Stimulated activated CD8-positive, alpha-beta memory T cell treated with anti-CD3 and anti-CD28 coated beads, Interleukin-15, amount 100 ng/mL, for 4 hours (primary cell): ENCODE data around the gene NFS1.
"Not testable (repeated sequence)": the region's sequence is repeated elsewhere in the genome, so short reads cannot be mapped to it uniquely, and the experiment has no call there.

Source experiments
- DNase-seq, 2 donors: peaks; one replicate each; pipeline ENCODE4 v3.0.0-alpha.2; 2020; ENCODE audit warnings: low read depth in 2 of 2

NFS1 gene

DNA sequence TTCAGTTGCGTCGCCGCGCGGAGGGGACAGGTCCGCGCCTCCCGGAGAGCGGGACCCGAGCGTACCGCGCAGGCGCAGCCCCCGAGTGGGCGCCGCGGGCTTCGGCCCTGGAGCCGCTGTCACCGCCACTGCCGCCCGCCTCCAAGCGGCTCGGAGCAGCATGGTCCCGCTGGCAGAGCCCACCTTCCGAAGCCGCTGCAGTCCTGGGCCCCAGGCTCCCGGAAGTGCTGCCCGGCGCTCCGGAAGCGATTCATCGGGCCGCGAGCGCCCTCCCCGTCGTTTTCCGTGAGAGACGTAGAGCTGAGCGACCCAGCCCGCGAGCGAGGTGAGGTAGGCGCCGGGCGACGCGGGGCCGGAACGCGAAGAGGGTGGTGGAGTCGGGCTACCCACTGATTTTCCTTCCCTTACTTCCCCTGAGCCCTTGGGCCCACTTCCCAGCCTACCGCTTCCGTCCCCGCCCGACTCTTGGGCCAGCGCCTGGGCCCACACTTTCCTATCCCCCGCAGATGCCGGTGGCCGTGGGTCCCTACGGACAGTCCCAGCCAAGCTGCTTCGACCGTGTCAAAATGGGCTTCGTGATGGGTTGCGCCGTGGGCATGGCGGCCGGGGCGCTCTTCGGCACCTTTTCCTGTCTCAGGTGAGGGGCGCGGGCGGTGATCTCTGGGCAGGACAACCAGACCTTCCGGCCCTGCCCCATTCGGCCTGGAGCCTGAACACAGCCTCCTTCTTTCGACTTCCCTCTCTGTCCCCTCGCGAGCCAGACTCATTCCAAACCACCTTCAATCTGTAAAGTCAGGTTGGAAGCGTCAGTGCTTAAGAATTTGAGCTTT lies at the start of gene NFS1, which contains the start of gene ROMO1:
TSS of gene NFS1 (minus strand) at position 226 of the 830 bp plus-strand sequence. CDS start at position 162, 64 bp downstream.
TSS of gene ROMO1 (plus strand) at position 279 of the 830 bp plus-strand sequence. CDS start at position 507, 228 bp downstream.
- peak; percentile 63 to 71 for DNase-seq

DNA sequence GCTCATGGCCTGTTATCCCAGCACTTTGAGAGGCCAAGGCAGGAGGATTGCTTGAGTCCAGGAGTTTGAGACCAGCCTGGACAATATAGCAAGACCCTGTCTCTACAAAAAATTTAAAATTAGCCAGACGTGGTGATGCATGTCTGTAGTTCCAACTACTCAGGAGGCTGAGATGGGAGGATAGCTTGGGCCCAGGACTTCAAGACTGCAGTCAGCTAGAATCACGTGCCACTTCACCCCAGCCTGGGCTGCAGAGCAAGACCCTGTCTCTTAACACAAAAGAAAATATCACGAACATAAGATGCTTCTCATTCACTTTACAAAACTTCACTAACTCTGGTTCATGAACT lies 45.3 kb upstream of the NFS1 start:
- DNase-seq = not testable (repeated sequence)

DNA sequence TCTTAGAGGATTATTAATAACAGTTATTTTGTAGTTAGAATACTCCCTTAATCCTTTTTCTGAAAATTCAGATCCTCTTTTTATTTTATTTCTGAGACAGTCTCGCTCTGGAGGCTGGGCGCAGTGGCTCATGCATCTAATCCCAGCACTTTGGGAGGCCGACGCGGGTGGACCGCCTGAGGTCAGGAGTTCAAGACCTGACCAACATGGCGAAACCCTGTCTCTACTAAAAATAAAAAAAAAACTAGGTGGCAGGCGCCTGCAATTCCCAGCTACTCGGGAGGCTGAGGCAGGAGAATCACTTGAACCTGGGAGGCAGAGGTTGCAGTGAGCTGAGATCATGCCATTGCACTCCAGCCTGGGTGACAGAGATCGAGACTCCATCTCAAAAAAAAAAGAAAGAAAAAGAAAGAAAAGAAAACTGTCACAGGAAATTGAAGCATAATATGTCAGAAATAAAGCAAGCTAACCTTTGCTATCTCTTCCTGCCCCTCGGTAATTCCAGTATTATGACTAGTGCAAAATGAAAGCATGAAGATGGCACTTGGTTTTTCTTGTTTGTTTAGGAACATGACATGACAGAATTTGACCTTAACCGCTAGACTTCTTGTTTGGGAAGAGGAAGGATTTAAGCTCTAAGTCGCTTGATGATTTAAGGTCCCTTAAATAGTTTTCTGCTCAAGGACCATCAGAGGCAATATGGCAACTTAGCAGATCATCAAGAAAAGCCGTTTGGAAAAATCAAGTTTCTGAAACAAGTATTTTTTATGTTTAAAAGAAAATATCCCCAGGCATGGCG lies 44.7 kb upstream of the NFS1 start:
- no peak for DNase-seq

DNA sequence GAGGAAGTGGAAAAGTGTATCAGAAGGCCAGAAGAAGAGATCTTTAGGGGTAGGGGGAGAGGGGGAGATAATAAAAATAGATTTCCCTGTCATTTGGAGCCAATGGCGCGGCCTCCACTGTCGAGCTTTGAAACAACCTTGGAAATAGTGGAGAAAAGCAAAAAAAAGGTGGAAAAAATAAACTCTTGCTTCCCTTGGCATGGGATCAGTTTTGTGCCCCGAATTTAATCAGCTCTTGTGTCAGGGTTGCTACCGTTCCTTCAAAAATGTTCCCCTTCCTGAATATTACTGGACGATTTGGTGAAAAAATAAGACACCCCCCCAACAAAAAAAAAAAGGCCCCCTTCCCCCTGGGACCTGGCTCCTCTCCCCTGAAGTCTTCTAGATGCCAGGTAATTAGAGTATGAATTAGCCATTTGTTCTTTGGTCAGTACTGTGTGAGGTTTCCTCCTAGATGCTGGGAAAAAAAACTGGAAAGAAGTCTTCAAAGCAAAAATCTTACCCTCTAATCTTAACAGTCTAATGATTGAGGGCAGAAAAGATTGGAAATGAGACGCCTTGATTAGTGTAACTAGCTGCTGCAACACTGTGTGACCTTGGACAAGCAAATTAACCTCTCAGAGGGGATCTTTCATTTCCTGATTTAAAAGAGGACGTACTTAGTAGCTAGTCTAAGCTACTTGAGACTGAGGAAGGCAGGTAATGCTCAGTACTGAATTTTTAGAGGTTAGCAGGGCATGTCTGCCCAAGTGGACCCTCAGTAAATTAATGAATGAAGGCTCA lies 43.8 kb upstream of the NFS1 start:
- no peak for DNase-seq

DNA sequence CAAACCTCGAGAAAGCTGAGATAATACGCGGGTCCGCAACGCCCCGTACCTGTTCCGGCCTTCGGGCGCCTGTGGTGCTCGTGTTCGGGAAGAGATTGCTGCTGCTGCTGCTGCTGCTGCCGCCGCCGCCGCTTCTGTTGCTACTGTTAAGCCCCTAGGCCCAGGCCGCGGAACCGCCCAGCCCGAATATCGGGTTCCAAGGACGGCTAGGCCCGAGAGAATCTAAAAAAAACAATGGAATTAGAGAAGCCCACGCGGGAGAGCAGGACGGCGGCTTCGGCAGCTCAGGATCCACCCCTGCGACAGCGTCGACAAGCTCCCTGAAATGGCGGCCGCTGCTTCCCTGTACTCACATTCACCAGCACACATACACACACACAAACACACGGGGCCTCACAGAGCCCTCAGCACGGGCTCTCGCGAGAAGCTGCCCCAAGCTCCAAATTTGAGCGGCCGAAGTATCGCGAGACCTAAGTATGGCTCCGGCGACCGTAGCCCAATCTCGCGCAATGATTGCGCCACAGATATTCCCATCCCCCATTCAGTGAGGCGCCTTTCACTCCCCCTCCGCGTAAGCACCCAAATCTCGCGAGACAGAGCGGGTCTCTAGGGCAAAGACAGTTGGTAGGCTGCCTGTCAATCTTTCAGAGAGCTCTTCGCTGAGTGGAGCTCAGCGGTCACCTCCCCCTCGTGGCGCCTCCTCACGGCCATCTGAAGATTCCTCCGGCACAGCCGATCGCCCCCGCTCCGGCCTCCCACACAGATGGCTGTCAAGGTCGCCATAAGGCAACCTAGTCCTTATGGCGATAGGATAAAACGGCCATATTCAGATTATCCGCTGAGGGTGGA lies 43.0 kb upstream of the NFS1 start, which contains the start of gene RBM39:
TSS of gene RBM39 (minus strand) at position 369 of the 849 bp plus-strand sequence. CDS start 1,386 bp downstream, outside the sequence.
- DNase-seq = peak; percentile 98 to 100

DNA sequence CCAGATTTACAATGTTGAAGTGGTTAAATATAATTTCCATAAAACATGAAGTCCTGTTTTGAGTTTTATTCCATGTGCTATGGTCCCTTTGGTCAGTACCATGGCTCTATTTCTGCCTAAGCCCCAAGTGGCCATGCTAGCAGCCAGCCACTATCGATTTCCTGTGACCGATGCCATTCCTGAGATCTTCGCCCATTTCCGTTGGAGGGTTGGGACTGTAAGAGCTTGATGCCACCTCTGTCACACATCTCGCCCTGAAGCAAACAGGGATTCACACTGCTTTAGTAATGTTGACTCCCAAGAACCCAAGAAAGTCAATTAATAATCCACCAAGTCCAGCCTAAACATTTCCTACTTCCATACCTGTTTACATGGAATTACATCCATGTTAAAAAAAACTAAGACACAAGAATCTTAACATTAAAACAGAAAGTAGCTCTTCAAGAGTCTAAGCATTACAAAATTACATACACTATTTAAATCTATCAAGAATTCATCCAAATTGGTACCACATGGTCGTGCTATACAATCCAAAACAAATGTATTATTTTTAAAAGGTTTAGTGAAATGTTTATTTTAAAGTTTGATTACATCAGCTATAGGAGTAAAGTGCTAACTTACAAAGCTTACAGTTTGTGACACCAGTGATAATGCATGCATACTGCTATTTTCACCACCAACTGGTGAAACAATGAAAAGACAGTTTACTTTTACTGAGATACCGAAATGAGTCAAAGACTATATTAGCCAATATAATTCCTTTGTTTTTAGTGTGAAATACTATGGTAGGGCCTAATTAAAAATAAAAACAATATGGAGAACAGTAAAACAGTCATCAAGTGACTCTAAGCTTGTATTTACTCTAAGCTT lies 40.4 kb upstream of the NFS1 start:
- no peak for DNase-seq

DNA sequence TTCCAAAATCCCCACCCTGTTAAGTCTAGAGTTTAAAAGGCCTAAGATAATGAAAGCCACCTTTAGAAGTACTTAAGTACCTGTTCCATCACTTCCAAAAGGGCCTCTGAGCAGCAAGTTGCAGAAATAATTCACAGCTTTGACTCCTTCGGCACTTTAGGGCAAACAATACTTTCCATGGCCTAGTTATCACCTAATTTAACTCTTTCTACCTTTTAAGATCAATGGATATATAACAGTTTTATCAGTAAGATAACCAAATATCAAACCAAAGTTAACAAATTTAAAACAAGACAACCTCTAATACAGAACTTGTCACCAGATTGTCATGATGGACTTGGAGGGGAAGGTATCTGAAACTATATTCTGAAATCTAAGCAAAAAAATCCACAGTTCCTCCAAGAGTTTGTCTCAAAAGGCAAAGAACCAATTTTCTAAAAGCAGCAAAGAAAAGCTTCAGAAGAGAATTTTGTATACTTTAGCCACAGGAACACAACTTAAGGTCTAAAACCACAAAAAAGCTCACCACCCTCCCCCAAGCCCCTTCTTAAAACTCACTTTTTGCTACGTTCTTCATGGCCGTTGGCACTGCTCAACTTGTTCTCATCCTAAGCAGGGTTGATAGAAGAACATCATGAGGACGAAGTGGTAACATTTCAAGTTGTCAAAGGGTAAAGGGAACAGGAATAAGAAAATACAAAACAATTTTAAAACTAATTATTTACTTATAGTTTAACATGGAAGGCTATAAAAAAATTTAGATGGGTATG lies 39.4 kb upstream of the NFS1 start:
- DNase-seq = no peak

DNA sequence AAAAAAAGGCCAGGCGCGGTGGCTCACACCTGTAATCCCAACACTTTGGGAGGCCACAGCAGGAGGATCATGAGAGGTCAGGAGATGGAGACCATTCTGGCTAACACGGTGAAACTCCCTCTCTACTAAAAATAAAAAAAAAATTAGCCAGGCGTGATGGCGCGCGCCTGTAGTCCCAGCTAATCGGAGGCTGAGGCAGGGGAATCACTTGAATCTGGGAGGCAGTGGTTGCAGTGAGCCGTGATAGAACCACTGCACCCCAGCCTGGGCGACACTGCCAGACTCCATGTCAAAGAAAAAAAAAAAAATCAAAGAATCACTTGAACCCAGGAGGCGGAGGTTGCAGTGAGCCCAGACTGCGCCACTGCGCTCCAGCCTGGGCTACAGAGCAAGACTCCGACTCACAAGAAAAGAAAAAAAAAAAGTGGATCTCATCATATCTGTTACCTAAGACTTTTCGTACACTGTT lies 38.7 kb upstream of the NFS1 start:
- DNase-seq = no peak

DNA sequence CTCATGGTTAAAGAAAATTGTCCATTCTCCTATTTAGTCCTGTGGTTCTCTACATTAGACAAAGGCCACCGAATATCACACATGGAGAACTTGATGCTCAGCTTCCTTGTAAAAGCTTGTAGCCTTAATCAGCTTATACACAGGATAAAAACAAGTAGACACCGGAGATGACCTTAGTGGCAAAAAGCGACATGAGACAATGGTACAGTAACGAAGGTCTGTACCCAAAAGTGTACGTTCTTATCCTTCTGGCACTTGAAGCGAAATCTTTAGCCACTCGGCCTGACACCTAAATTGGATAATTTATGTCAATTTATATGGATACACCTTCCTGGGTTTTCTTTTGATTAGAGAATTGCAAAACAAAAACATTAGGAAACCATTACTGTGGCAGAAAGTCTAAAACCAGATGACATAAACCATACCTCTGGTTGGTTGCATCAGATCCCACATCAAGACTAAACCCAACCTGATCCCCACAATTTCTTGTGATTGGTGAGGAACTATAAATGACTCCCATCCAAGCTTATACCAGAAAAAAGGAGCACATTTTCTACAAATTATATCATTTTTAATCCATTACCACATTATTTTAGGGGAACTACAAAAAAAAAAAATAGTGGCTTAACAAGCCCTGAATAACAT lies 36.8 kb upstream of the NFS1 start:
- DNase-seq = no peak

DNA sequence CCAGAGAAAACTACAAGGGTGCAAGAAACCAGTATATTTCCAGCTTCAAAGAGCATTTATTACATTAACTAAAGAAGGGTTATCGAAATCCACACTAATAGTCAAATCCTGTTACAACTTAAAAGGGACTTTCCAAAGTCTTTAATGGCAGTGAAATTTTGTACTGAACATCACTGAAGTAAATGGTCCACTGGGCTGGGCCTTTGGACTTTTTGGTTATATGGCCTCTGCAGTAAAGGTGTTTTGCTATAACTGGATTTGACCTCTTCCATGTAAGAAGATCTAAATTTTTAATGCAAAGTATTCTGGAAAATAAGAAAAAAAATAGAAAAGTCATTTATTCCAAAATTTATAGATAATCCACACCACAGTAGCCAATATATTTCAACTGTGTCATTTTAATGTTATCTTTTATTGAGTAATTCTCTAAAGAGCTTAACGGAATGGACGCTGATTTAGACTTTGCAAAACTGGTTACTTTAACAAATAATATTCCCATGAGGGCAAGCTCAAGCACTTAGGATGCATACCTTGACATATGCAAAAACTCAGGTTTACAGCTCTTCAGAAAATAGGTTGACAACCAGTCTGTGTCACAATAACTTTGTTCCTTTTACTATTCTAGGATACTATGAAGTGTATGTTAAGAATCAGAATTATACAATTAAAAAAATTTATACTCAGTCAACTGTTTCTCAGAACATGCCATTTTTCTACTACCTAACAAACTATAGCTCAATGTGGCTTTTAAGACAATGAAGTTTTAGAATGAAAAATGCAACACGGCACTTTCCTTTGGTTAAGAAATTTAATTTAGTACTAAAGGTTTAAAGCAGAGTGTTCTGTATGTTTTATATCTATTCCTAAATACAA lies 35.9 kb upstream of the NFS1 start:
- DNase-seq = no peak

DNA sequence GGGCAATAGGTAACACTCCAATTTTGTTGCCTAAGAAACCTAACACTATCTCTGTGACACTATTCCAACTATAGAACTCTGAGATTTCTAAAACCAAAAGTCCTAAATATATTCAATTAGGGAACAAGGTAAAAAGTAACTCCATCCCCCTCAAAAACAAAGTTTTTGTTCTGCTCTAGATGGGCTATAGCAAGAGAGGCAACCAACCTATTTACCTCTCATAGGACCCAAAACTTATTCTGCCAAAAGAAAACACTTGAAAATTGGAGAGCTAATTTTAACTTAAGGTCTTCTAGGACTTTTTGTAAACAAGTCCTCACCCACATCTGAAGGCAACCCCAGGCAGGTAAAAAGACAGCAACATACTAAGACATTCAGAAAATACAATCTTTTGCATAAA lies 35.2 kb upstream of the NFS1 start:
- no peak for DNase-seq

DNA sequence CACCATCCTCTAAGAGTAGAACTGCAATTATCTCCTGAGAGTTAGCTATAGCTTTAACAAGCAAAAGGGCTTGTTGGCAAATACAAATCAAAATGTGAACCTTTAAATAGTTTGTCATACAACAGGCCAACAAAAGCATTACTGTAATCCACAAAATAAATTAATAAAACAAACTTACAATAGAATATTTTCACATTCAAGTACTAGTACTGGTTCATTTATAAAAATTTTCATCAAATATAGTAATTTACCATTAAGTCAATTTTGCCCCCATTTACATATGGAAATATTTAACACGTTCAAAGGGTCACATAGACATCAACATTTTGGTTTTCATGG lies 33.5 kb upstream of the NFS1 start:
- DNase-seq = no peak

DNA sequence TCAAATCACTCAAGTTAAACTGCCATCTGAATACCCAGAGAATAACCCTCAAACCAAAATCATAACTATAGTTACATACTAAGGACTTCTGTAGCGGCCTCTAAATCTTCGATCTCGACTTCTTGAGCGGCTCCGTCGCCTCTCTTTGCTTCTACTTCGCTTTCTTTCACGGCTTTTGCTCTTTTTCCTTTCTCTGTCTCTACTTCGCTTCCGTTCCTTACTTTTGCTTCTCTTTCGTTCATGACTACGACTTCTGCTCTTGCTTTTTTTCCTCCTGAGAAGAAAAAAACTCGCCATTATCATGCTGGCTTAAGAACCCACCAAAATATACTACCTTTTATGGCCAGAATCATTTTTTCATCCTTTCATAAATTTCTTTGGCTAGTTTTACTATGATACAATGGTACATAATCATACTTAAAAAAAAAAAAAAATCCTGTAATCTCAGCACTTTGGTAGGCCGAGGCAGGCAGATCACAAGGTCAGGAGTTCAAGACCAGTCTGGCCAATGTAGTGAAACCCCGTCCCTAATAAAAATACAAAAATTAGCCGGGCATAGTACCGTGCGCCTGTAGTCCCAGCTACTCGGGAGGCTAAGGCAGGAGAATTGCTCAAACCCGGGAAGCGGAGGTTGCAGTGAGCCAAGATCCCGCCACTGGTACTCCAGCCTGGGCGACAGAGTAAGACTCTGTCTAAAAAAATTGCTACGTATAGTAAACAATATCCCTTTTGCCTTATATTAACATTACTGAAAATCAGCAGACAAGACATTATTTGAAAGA lies 32.9 kb upstream of the NFS1 start:
- DNase-seq = no peak

DNA sequence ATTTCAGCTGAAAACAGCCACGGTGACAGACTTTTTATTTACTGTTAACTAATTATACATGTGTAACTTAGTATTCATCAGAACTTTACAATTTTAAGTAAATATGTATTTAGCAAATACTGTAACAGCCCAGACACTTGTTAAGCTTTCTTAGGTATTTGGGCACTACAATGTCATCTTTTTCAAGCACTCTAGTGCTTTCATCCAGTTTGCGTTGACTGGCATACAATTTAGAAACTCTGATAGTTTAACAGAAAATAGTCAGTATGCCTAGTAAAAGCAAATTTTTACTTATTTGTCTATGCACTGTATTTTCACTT lies 32.3 kb upstream of the NFS1 start:
- DNase-seq = no peak

DNA sequence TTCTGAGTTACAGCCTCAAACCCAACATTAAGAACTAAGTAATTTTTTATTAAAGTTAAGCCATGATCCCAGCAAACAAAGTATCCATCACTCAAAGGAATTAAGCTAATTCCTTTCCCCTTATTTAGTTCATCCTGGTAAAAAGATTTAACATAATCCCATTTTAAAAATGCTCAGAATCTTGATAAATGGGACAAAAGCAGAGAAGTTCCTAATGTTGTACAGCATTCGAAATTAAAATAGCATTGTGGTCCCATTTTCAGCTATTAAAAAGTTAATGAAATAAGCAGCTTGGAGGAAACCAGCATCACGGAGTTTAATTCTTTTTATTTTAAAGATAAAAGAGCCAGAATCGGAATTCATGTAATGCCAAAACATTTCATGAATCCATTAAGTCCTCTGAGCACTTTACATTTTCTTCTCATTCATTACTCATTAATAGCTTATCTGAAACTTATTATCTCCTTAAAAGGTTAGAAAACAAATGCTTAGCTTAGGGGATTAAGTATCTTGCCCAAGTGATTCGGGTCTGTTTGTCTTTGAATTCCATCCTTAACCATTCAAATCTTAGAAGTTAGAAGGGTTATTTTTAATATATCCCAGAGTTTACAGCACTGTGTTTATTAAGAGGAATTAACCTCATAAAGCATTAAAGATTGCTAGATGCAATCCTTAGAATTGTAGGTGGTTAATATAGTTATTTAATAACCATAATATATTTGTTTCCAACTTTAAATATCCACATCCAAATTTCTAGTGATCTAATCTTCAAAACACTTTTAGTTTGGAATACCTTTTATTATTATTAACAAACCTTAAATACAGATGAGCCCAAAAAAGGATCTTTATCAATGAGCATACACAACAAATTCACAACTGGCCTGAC lies 31.7 kb upstream of the NFS1 start:
- DNase-seq = no peak
